HG02678 (cell line): Measurements from ENCODE around the gene PAGR1.
"Not testable (repeated sequence)": the region's sequence is repeated elsewhere in the genome, so short reads cannot be mapped to it uniquely, and the experiment has no call there.

Source experiments
- ATAC-seq: cut with Tn5 transposase; IDR thresholded peaks from one replicate; pipeline ENCODE4 v1.9.1; 2021; ENCODE audit warnings: mild to moderate bottlenecking, moderate library complexity; ENCODE audit not compliant: unreplicated experiment

PAGR1 gene

DNA sequence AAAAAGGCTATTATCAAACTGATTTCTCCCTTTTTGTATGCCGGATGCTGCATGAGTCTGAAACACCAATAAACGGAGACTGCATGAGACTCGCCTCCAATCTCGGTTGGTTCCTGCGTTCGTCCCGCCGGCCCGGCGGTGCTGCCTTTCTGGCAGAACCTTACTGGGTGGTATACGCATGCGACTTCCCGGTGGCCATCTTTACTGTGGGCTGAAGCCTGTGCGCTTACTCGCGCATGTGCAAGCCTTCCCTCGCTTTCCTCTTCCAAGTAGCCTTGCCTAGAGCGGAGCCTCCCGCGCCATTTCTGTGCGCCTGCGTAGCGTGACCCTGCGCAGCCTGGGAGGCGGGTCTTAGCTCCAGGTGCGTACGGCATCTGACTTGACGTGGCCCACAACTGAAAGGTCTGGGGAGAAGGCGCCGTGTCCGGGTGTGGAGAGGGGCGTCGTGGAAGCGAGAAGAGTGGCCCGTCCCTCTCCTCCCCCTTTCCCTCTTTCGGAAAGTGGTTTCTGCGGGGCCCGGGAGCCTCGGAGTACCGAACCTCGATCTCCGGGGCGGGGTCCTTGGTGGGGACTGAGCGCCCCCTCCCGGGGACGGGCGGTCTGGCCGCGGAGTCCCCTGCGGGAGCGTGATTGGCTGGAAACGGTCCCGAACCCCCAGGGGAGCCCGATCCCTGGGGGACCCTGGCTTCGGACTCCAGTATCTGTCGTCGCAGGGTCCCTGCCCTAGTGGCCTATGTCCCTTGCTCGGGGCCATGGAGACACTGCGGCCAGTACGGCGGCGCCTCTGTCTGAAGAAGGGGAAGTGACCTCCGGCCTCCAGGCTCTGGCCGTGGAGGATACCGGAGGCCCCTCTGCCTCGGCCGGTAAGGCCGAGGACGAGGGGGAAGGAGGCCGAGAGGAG, at the start of gene PAGR1:
TSS of gene PAGR1 (plus strand) at position 360 of the 901 bp plus-strand sequence. CDS start at position 734, 374 bp downstream.
- ATAC-seq: peak; percentile 64

DNA sequence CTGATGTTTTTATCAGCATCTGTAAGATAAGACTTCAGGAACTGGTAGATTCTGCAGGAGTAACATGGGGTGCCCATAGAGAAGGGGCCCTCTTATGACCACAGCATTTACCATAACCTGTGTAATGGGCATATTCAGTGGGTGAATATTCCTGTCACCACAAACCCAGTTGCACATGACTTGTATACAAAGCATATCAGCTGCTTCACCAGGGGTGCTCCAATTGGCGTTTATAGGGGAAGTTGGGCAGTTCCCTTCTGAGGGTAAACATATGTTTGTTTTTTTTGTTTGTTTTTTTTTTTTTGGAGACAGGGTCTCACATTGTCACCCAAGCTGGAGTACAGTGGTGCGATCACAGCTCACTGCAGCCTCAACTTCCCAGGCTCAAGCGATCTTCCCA, 49.4 kb upstream of the PAGR1 start:
- ATAC-seq: no peak

DNA sequence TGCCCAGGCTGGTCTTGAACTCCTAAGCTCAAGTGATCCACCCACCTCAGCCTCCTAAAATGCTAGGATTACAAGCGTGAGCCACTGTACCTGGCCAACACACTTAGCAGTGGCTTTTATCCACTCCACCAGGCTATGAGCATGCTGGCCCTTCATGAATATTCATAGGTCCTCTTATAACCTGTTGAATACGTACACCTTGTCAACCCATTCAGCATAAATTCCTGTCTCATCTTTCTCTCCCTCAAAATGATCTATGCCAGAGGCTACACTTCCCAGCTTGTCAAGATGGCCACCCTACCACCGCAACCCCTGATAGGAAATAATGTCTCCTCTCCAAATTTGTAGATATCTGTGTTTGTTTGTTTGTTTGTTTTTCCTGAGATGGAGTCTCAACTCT, 48.9 kb upstream of the PAGR1 start:
- no peak for ATAC-seq

GRCh38 chr16:29769507-29769906, 46.4 kb upstream of the PAGR1 start:
- no peak for ATAC-seq

GRCh38 chr16:29770250-29770929, 45.6 kb upstream of the PAGR1 start:
- no peak for ATAC-seq

GRCh38 chr16:29772330-29772729, 43.6 kb upstream of the PAGR1 start:
- not testable (repeated sequence) for ATAC-seq

DNA sequence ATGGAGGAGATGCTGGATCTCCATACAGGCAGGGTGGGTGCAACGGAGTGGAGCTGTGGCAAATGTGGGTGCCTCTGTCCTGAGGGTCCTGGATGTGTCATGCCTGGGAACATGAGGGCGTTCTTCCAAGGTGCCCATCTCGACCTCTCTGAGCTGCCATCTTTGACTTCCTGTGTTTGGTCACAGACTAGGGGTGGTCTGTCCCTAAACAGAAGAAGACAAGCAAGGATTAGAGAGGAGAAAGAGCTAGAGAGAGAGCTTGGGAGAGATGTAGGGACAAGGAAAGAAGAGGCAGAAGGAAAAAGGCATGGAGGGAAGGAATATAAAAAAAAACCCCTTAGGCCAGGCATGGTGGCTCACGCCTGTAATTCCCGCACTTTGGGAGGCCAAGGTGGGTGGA, 41.2 kb upstream of the PAGR1 start:
- no peak for ATAC-seq

DNA sequence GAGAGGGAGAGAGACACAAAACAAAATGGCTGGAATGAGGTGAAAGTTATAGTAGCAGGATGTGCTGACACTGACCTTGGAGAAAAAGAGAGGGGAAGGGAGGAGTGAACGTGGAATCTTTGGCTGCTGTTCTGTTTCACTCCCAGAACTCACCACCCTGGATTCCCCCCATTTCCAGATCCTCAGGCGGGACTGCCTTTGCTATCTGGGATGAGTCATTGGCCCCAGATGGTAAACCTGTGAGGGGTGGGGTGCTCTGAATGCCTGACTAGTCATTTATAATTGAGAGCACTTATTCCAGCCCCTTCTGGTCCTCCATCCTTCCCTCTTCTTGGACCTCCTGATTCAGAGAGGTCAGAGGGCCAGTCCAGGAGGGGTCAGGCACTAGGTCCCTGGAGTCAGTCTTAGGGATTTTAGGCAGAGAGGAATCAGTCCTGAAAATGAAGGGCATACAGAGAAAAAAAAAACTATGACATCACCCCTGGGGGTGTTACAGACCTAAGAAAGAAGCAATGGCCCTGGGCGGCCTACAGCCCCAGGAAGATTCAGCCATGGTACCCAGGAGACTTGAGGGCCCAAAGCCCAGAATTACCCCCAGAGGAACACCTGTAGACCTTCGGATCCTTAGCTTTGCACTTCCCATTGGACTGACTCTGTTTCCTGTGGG, 40.1 kb upstream of the PAGR1 start:
- ATAC-seq: no peak

- ATAC-seq: no peak
Observed at GRCh38 chr16:29777576-29778350, 38.2 kb upstream of the PAGR1 start, which contains the start of gene ZG16. ZG16 (plus strand) TSS chr16:29778256; CDS start chr16:29779267, 1,011 bp downstream.

DNA sequence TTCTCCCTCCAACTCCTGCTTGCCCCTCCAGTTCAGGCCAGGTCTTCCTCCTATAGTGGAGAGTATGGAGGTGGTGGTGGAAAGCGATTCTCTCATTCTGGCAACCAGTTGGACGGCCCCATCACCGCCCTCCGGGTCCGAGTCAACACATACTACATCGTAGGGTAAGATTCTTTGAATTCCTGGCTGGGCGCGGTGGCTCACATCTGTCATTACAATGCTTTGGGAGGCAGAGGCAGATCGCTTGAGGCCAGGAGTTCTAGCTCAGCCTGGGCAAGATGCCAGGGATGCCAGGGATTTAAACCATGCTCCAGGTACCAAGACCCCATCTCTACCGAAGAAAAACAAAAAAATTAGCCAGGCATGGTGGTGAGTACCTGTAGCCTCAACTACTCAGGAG, 36.5 kb upstream of the PAGR1 start:
- ATAC-seq: no peak

DNA sequence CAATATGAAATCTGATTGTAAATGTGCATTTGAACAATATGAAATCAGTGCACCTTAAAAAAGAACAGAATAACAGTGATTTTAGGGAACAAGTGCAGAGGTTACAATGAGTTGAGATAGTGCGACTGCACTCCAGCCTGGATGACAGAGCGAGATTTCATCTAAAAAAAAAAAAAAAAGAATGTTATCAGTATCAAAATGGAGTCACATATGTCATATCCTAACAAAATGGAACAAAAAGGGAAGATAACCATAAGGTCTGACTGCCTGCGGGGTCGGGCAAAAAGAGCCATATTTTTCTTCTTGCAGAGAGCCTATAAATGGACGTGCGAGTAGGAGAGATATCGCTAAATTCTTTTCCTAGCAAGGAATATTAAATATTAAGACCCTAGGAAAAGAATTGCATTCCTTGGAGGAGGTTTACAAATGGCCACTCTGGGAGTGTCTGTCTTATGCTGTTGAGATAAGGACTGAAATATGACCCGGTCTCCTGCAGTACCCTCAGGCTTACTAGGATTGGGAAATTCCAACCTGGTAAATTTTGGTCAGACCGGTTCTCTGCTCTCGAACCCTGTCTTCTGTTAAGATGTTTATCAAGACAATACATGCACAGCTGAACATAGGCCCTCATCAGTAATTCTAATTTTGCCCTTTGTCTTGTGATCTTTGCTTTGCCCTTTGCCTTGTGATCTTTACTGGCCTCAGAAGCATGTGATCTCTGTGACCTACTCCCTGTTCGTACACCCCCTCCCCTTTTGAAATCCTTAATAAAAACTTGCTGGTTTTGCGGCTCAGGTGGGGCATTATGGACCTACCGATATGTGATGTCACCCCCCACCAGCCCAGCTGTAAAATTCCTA, 32.6 kb upstream of the PAGR1 start:
- ATAC-seq: not testable (repeated sequence)

- no peak for ATAC-seq
Observed at GRCh38 chr16:29784157-29784556, 31.8 kb upstream of the PAGR1 start.

- no peak for ATAC-seq
Observed at GRCh38 chr16:29784901-29785500, 31.0 kb upstream of the PAGR1 start.

DNA sequence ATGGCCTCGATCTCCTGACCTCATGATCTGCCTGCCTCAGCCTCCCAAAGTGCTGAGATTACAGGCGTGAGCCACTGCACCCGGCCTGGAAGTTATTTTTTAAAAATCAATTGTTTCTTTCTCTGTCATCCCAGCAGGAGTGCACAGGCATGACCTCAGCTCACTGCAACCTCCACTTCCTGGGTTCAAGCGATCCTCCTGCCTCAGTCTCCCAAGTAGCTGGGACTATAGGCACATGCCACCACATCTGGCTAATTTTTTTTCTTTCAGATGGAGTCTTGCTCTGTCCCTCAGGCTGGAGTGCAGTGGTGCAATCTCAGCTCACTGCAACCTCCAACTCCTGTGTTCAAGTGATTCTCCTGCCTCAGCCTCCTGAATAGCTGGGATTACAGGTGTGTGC, 28.8 kb upstream of the PAGR1 start:
- not testable (repeated sequence) for ATAC-seq

GRCh38 chr16:29789775-29790182, 26.2 kb upstream of the PAGR1 start:
- ATAC-seq: peak; percentile 5

GRCh38 chr16:29790183-29790948, 25.6 kb upstream of the PAGR1 start, which contains the start of gene KIF22:
KIF22 (plus strand) TSS chr16:29790751; CDS start chr16:29790760, 9 bp downstream.
- peak; percentile 96 for ATAC-seq

GRCh38 chr16:29790949-29791844, 24.8 kb upstream of the PAGR1 start:
- peak; percentile 25 for ATAC-seq
